Neural crest cell (in vitro differentiated cells): Measurements from ENCODE around the gene TMEM245. TPM values are rescaled to one million over a fixed set of nuclear protein-coding genes. Genes with fewer than 3 reads are reported as not detected.

Experiments
- DNase-seq: peaks from one replicate; pipeline ENCODE4 v3.0.0; 2021; ENCODE audit warnings: low read depth, mixed read lengths, low spot score
- H3K27ac Mint-ChIP-seq: one replicate; pipeline ENCODE4 v1.8.0; 2021; ENCODE audit warnings: mild to moderate bottlenecking, mixed read lengths; ENCODE audit not compliant: unreplicated experiment
- H3K27me3 Mint-ChIP-seq: 2 replicates; pipeline ENCODE4 v1.8.0; 2021; ENCODE audit warnings: low read depth, mild to moderate bottlenecking, mixed read lengths
- H3K36me3 Mint-ChIP-seq: 2 replicates; pipeline ENCODE4 v1.8.0; 2021; ENCODE audit warnings: low read depth, mild to moderate bottlenecking, mixed read lengths
- H3K4me1 Mint-ChIP-seq: 2 replicates; pipeline ENCODE4 v1.8.0; 2021; ENCODE audit warnings: mixed read lengths
- H3K4me3 Mint-ChIP-seq: one replicate; pipeline ENCODE4 v1.8.0; 2021; ENCODE audit warnings: mild to moderate bottlenecking, mixed read lengths
- H3K9me3 Mint-ChIP-seq: 2 replicates; pipeline ENCODE4 v1.8.0; 2021; ENCODE audit warnings: mixed read lengths
- total RNA-seq: library from RNA; stranded (reverse); gene quantifications from 2 replicates; pipeline ENCODE4 v1.2.1, GENCODE V29; 2021
- TF ChIP-seq, protein P1 (sequence below): fragments of 200-600 bp; sonication (generic); conservative IDR thresholded peaks from 2 replicates; pipeline ENCODE4 v1.5.0; 2021; ENCODE audit warnings: antibody characterized with exemption, mild to moderate bottlenecking

TMEM245 gene
- total RNA-seq, 1 donor from 2014 or later, result 38.7 TPM

DNA sequence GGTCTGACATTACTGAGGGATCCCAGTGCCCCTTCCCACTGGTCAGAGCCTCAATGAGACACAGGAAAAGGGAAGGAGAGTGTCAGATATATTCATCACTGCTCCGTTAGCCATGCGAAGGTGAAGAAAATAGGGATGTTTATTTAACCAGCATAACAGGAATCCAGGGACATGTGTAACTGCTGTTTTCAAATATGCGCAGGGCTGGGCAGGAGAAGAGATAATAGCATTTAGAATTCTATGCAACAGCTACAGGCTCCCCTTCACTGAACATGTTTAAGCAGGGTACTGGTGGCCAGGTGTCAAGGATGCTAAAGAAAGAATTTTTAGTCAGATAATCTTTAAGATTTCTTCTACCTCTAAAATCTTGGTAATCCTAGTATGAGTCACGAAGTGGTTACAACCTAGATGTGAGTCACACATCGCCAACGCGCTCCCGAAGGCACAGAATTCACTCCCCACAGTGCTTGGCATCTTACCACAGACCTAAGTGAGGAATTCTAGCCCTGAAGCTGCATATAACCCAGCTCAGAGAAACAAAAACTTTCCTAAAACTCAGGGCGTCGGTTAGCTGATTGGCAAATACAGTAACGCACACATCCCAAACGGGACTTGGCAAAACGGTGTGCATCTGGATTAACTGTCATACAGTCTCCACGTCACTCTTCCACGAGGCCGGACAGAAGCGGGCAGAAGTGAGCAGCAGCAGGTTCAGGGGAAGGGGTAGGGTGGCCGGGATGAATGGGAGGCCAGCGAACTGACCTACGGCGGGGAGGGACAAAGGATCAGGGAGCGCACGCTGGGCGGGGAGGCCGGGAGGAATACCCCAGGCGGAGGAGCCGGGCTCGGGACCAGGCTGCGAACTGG is 107.5 kb downstream of the TMEM245 start:
- TF ChIP-seq, protein P1, sequence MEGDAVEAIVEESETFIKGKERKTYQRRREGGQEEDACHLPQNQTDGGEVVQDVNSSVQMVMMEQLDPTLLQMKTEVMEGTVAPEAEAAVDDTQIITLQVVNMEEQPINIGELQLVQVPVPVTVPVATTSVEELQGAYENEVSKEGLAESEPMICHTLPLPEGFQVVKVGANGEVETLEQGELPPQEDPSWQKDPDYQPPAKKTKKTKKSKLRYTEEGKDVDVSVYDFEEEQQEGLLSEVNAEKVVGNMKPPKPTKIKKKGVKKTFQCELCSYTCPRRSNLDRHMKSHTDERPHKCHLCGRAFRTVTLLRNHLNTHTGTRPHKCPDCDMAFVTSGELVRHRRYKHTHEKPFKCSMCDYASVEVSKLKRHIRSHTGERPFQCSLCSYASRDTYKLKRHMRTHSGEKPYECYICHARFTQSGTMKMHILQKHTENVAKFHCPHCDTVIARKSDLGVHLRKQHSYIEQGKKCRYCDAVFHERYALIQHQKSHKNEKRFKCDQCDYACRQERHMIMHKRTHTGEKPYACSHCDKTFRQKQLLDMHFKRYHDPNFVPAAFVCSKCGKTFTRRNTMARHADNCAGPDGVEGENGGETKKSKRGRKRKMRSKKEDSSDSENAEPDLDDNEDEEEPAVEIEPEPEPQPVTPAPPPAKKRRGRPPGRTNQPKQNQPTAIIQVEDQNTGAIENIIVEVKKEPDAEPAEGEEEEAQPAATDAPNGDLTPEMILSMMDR, result no peak
- peak overlapping the region; percentile 85 for H3K27ac Mint-ChIP-seq
- peak overlapping the region; percentile 94 for H3K4me3 Mint-ChIP-seq
- H3K27me3 Mint-ChIP-seq, result no peaks in the 10 kb centered on the region
- H3K9me3 Mint-ChIP-seq, result no peaks in the 10 kb centered on the region
- DNase-seq, result peak; percentile 34
- peaks cover 3% of the 10 kb centered on the region for H3K36me3 Mint-ChIP-seq
- peaks cover 45% of the 10 kb centered on the region for H3K4me1 Mint-ChIP-seq

DNA sequence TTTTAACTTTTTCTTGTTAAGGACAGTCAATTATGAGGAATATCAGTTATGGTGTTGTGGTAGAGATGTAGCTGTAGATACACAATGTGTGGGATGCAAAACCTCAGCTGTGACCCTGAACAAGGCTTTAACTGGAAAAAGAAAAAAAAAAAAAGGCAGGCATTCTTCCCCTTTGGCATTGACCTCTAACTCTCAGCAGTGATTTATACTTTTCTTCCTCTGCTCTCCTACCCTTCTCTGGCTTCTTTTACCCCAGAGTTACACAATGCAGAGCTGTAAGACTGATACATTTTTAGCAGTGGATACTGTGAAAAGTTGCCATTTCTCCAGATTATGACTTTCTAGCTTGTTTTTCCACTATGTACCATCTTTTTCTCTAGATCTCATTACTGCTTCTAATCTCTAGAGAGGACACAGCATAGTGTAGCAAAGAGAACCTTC is 108.5 kb downstream of the TMEM245 start:
- Mint-ChIP-seq H3K36me3 (peaks cover 5% of the 10 kb centered on the region), H3K27ac (no peak overlapping the region)

DNA sequence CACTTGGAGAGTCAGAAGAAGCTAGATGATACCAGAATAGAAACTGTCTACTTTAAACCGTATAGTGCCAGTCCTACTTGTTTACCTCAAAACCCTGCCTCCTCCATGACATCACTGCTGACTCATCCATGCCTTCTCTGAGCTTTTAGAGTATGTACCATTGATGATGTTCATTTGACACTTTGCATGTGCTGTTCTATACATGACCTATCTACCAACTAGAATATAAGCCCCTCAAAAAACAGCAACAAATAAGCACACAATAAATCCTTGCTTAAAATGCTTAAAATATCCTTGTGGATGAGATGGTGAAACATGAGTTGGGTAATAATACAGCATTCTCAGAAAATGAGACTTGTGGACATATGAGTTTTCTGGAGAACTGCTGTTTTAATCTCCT is 109.0 kb downstream of the TMEM245 start:
- peak overlapping the region; percentile 94 for H3K4me3 Mint-ChIP-seq

More for the DNA sequence above, 108.5 kb downstream of the TMEM245 start:
- DNase-seq, result no peak
- Mint-ChIP-seq H3K9me3 (no peaks in the 10 kb centered on the region), H3K27me3 (no peaks in the 10 kb centered on the region), H3K4me1 (peaks cover 42% of the 10 kb centered on the region), H3K4me3 (peak overlapping the region; percentile 94)
- TF ChIP-seq, protein P1, result no peak

DNA sequence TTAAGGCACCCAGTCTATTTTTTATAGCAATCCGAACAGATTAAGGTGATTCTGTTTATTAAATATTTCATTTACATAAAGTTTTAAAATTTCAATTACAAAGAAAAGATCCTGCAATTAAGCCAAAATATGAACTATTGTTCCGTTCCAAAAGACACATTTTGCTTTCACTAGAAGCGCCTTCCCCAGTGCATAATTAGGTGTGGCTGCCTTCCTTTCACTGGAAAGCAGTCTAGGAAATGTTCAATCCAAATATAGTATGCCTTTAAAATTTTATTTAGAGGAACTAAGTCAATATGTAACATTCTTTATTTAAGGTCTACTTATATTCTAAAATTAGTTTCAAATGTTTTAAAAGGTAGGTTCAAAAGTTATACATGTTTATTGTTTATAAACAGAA is 114.1 kb downstream of the TMEM245 start:
- DNase-seq, result no peak
- TF ChIP-seq, protein P1, result no peak
- peaks cover 30% of the 10 kb centered on the region for H3K36me3 Mint-ChIP-seq
- no peak overlapping the region for H3K27ac Mint-ChIP-seq
- H3K4me1 Mint-ChIP-seq, result peaks cover 17% of the 10 kb centered on the region
- peaks cover 9% of the 10 kb centered on the region for H3K9me3 Mint-ChIP-seq
- H3K4me3 Mint-ChIP-seq, result no peak overlapping the region
- H3K27me3 Mint-ChIP-seq, result no peaks in the 10 kb centered on the region

More for the DNA sequence above, 109.0 kb downstream of the TMEM245 start:
- Mint-ChIP-seq H3K9me3 (no peaks in the 10 kb centered on the region), H3K27me3 (no peaks in the 10 kb centered on the region), H3K36me3 (peaks cover 6% of the 10 kb centered on the region), H3K27ac (no peak overlapping the region), H3K4me1 (peaks cover 37% of the 10 kb centered on the region)
- TF ChIP-seq, protein P1, result no peak
- no peak for DNase-seq

DNA sequence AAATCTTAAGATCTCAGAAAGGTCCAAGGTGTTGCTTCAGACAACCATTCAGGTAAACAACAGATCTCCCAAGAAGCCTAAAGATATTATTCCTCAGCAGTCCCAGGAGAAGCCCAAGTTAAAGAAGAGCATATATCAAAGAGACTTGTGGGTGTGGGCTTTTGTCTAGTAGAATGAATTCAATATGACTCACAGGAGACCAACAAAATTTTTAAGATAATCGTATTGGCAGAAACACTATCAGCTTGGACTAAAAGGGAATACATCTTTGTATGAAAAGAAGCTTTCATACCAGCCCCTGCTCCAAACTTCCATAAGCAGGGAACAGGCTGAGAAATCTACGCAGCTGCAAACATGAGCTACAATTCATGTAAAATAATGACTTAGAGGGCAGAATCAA is 116.6 kb downstream of the TMEM245 start:
- Mint-ChIP-seq H3K9me3 (peaks cover 9% of the 10 kb centered on the region), H3K27me3 (no peaks in the 10 kb centered on the region), H3K4me3 (no peak overlapping the region), H3K27ac (no peak overlapping the region), H3K4me1 (peaks cover 13% of the 10 kb centered on the region), H3K36me3 (peaks cover 36% of the 10 kb centered on the region)
- no peak for DNase-seq
- TF ChIP-seq, protein P1, result no peak
